Activated CD4-positive, alpha-beta T cell treated with anti-CD3 and anti-CD28 coated beads, Interleukin-2, amount 50 U/mL, for 4 hours (primary cell): ENCODE data around the gene USP30.
"Not testable (repeated sequence)": the region's sequence is repeated elsewhere in the genome, so short reads cannot be mapped to it uniquely, and the experiment has no call there.

Experiments
- DNase-seq, 2 experiments: peaks; one replicate each; pipeline ENCODE4 v3.0.0-alpha.2; 2020

USP30 gene

DNA sequence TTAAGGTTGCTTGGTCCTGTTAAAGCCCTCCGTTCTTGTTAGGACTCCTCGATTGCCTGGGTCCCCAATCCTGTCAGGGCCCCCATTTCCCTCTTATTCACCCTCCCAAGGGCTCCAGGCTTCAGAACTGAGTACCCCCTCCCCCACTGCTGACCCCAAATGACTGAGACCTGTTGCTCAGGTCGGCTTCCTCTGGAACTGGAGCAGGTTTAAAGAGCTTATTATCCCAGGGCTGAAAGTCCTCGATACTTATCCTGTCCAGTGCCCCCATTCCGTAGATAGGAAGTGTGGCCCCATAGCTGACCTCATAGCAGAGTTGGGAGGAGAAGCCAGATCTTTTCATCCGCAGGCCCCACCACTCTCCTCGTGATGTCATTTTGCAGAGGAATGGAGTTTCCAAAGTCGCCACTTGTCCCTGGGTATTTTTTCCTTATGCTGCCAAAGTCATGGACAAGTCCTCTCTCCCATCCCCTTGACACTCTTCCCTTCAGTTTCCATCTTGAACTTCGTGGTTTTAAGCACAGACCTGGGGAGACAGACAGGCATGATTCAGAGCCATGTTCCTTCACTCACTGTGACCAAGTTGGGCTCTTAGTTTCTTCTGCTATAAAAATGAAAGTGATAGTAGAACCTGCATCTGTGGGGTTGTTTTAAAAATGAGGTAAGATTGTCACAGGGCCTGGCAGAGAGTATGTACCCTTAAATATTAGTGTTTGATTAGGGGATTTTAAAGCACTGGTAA is 1.2 kb downstream of the USP30 start:
- DNase-seq: peak in 1 of 2 experiments; percentile 9

DNA sequence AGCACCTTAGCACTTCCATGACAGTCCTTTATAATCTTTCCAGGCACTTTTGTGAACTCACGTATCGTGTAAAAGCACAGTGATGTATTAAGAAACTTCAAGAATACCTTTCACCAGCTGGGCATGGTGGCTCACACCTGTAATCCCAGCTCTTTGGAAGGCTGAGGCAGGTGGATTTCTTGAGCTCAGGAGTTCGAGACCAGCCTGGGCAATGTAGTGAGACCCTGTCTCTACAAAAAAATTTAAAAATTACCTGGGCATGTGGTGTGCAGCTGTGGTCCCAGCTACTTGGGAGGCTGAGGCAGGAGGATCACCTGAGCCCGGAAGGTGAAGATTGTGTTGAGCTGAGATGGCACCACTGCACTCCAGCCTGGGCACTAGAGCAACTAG is 1.7 kb downstream of the USP30 start:
- not testable (repeated sequence) for DNase-seq

DNA sequence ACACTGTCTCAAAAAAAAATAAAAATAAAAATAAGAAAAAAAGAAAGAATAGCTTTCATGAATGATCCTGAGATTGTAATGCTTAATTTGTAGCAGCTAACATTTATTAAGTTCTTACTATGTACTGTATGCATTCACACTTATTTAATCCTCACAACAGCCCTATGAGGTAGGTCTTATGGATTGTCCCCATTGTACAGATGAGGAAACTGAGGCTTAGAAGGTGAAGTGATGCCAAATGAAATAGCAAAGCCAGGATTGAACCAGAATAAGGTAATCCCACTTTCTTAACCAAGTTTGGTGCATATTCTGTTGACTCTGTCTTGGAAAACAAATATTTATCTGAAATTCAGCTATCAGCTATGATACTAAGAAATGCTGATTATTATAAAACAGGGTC is 2.1 kb downstream of the USP30 start:
- DNase-seq: no peak

DNA sequence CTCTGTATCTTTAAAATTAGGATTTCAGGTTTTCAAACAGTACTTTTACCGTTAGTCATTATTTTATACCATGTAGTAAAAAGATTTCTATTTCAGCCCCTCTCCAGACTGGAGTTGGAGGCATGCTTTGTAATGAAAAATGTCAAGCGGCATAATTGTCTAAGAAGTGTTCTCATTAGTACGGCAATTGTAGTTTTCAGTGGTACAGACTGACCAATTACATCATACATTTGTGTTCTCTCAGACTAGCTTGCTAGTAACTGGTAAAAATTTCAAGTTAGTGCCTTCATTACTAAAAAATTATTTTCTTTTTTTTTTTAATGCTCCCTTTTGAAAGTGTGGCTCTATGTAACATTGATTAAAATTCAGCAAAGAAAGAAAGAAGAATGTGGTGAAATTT is 4.5 kb downstream of the USP30 start:
- DNase-seq: no peak

DNA sequence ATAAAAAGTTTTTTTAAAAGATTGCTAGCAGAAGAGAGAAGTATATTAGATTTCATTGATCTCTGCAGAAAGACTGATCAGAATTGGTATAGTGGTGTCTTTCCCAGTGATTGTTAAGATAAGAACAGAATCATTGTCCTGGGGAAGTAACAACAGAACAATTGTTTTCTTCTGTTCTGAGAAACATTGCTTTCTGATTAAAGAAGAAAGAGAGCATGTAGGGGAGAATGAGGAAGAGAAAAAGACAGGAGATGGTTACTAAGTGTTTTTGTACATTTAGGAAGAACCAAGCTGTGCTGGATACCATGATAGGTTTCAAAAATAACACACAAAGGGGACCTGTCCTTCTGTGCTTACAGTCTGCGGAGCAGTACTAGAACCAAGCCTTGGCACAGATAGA is 5.0 kb downstream of the USP30 start:
- no peak for DNase-seq

DNA sequence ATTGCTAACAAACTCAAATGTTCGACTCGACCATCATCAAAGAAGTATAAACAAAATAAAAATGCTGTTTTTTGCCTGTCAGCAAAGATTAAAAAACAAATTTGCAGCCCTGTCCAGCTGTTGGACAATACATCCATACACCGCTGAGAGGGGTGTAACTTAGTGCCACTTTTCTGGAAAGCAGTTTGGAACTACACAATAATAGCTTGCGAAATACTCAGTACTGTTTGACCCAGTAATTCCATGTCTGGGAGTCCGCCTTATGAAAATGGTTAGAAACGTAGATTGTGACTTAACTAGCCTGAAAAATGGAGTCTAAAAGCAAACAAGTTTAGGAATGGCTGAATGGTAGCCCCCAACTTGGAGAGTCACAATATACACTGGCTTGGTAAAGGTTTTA is 6.4 kb downstream of the USP30 start:
- no peak for DNase-seq

DNA sequence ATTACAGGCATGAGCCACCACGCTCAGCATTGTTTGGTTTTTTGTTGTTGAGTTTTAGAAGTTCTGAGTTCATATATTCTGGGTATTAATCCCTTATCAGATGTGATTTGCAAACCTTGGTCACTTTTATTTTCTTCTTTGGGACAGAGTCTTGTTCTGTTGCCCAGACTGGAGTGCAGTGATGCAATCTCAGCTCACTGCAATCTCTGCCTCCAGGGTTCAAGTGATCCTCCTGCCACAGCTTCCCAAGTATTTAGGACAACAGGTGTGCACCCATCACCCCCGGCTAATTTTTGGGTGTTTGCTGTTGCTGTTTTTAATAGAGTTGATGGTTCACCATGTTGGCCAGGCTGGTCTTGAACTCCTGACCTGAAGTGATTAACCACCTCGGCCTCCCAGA is 11.8 kb downstream of the USP30 start:
- no peak for DNase-seq

DNA sequence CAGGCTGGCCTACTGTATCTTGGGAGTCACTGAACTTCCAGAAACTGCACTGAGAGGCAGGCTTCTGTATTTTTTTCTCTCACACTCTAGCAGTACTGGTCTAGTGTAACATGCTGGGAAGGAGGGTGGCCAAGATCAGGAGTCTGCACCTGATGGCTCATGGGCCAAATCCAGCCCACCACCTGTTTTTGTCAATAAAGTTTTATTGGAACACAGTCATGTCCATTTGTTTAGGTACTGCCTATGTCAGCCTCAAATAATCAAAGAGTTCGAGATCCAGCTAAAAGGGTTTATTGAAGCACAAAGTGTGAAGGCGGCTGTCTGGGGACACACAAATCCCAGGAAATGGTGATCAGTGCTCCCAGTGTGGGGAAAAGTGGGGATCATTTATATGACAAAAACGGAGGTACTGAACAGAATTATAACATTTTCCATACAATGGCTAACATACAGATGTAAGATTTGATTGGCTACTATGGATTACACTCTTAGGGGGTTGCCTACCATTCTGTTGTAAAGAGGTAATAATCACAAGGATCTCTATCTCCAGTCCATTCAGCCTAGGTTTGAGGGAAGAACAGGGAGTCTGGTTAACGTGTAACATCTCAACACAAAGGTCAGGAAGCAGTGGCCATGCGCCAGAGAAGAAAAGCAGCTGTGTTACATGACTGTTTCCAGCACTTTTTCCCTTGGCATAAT is 12.9 kb downstream of the USP30 start:
- DNase-seq: no peak

DNA sequence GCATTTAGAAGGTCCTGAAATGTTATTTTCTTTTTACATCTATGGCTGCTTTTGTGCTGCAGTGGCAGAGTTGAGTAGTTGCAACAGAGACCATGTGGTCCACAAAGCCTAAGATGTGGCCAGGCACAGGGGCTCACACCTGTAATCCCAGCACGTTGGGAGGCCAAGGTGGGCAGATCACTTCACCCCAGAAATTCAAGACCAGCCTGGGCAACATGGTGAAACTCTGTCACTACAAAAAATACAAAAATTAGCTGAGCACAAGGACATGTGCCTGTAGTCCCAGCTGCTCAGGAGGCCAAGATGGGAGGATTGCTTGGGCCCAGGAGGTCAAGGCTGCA is 13.4 kb downstream of the USP30 start:
- DNase-seq: no peak

DNA sequence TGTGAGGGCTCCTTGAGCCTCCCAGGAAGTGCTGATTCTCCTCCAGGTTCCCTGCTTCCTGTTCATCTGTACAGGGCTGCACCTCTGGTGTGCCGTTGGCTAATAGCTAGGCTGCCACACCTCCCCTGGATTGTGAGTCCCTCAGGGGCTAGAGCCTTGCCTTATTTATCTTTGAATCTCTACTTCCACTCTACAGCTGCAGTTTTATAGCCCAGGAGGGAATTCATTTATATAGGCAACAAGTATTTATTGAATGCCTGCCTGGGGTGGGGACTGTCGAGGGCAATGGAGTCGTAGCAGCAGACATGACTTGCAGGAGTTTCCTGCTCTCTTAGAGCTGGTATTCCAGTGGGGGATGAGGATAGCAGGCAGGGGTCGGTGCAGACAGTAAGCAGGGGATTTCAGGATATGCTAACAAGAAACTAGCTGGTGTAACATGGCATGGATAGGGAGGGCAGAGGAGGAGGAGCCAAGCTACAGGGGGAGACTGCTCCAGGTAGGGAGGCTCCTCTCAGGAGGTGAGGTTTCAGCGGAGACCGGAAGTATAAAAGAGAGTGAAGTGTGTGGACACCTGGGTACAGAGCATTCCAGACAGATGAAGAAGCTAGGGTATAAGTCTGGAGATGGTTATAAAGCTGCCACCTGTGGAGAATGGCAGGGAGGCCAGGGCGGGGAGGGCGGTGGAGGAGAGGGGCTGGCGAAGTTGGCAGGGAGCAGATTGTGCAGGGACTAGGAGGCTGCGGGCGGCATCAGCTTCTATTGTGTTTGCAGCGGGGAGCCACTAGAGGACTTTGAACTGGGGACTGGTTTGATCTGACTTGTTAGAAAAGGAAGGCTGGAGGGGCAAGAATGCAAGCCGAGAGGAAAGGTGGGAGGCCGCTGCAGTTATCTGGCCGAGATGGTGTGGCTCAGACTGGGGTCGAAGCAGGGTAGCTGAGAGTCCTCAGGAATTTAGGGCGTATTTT is 17.2 kb downstream of the USP30 start:
- DNase-seq: no peak

DNA sequence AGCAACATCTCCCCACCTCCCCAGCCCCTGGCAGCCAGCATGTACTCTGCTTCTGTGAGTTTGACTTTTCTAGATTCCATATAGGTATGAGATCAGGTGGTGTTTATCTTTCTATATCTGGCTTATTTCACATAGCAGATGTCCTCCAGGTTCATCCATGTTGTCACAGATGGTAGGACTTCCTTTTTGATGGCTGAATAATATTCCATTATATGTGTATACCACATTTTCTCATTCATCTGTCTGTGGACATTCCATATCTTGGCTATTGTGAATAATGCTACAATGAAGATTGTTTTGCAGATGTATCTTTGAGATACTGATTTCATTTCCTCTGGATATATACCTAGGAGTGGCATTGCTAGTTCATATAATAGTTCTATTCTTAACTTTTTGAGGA is 22.5 kb downstream of the USP30 start:
- no peak for DNase-seq

DNA sequence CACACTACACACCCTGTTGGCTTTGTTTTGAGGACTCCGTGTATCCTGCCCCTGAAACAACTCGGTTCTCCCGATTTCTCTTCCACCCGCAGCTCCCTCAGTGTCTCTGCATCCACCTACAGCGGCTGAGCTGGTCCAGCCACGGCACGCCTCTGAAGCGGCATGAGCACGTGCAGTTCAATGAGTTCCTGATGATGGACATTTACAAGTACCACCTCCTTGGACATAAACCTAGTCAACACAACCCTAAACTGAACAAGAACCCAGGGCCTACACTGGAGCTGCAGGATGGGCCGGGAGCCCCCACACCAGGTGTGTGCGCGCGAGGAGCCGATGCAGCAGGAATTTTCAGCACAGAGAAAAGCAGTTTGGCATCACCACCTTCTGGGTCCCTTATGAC is 30.4 kb downstream of the USP30 start:
- DNase-seq: no peak

DNA sequence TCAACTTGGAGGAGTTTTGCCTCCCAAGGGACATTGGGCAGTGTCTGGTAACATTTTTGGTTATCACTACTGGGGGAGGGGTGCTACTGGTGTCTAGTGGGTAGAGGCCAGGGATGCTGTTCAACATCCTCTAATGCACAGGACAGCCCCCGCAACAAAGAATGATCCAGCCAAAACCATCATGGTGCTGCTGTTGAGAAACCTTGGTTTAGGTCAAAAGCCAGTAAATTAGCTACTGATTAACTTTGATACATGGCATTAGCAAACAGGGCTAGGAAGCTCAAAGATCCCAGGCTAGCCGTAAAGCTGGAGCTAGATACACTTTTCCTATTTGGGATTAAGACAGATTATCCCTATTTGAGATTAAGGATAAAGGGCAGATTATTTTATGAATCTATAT is 32.0 kb downstream of the USP30 start:
- no peak for DNase-seq

DNA sequence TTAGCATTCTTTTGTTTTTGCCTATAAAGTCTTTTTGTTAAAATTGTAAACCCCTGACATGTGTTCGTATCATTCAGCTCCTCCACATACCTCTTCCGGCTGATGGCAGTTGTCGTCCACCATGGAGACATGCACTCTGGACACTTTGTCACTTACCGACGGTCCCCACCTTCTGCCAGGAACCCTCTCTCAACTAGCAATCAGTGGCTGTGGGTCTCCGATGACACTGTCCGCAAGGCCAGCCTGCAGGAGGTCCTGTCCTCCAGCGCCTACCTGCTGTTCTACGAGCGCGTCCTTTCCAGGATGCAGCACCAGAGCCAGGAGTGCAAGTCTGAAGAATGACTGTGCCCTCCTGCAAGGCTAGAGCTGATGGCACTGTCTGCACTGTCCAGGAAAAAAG is 33.2 kb downstream of the USP30 start:
- no peak for DNase-seq

DNA sequence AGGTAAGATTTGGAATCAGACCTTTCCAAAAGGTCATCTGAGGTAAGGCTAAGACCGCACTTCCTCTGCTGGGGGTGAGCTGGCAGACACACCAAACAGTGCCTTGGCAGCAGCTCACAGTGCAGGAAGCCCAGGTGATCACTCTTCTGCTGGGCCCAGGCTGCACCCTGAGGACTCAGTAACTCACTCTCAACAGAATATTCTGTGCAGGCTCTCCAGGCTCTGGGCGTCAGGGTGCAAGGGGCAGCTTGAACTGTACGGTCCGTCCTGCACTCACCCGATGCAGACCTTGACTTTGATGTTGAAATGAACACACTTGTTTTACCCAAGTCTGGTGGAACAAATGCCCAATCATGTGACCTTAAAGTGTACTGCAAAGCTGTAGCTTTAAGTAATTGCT is 34.9 kb downstream of the USP30 start:
- DNase-seq: no peak

DNA sequence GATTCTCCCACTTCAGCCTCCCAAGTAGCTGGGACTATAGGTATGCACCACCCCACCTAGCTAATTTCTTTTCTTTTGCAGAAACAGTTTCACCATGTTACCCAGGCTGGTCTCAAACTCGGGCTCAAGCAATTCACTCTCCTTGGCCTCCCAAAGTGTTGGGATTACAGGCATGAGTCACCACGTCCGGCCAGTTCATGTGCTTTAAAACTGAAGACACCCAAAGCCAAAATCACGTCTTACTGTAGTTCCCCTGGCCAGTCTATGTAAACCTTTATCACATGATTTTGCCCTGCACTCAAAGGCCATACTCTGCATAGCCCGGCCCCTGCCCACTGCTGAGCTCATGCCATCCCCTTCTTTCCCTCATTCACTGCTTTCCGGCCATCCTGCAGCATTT is 36.4 kb downstream of the USP30 start:
- DNase-seq: no peak

DNA sequence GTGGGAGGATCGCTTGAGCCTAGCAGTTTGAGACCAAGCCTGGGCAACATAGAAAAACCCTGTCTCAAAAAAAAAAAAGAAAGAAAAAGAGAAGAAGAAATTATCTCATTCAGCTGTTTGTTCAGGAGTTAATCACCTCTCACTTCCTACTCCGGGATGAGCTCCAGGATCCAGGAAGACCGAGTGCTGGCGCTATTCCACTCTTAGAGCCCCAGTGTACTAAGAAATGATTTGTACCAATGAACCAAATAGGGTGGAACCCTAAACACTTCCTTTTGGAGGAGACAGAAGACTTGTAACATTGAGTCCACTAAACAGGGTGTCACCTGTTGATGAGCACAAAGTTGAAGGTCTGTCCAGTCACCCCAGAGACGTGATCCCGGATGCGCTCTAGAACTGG is 37.3 kb downstream of the USP30 start:
- DNase-seq: no peak

DNA sequence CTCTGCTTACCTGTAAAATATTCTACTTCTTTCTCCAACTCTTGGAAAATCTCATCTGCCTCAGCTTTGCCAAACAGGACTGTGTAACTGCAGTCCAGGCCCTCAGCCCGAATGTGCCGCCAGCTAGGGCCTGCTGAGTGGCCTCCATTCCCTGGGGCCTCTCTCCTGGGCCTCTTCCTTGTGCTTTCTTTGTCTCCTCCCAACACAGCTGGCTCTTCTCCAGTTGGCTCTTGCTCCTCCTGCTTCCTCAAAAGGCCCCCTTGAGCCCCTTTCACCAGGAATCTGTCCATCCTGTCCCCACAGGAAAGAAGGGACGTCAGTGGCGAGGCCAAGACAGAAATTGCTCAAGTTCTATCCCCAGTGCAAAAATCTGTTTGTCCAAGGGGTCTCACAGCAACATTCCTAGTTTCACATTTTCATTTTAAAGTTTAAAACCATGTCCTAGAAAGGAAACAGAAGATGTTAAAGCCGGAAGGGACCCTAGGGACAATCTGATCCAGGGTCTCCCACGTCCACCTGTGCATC is 40.2 kb downstream of the USP30 start:
- DNase-seq: no peak

DNA sequence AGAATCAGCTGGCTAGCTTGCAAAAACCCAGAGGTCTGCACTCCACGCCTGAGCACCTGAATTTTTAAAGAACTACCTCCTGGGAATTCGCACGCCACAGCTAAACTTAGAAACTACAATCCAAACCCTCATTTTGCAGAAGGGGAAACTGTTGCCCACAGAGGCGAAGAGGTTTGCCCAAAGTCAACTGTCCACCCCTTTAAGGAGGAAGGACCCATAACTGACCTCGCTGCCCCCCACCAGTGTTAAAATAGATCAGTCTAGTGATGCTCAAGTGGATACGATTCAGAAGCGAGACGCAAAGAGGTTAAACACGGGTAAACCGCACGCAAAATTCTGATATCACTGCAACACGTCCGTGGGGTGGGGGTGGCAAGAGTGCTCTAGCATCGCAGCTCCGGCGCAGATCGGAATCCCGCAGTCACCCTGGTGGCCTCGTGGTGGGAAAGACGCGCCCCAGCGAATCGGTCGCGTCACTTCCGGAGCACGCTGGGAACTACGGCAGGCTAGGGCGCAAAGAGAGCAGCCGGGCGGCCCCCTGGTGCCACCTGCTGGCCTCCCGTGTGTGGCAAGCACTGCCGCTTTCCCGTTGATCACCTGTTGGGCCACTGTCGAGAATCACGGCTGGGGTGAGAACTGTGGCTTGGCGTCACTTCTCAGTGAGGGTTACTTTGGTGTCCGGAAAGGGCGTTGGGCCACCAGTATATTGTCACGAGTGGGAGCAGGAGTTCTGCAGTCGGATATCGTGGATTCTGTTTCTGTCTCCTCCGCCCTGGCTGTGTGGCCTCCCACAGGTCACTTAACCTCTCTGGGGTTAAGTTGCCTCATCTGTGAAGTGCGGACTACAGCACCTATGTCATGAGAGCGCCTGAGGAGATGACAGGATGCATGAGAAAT is 40.9 kb downstream of the USP30 start, which contains the start of gene ALKBH2:
Gene ALKBH2, minus strand, starts transcription at position 451 of the 897 bp plus-strand sequence. CDS start 686 bp downstream, outside the sequence.
- DNase-seq: peak; percentile 93 to 95

DNA sequence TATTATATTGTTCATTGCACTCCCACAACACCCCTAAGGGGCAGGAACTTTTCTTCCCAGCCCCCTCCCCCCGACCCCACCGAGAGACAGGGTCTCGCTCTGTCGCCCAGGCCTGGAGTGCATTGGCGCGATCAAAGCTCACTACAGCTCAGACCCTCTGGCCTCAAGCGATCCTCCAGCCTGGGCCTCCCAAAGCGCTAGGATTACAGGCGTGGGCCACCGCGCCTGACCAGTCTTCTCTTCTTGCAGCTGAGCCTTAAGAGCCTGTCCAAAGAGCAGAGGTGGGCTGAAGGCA is 44.7 kb downstream of the USP30 start:
- no peak for DNase-seq

DNA sequence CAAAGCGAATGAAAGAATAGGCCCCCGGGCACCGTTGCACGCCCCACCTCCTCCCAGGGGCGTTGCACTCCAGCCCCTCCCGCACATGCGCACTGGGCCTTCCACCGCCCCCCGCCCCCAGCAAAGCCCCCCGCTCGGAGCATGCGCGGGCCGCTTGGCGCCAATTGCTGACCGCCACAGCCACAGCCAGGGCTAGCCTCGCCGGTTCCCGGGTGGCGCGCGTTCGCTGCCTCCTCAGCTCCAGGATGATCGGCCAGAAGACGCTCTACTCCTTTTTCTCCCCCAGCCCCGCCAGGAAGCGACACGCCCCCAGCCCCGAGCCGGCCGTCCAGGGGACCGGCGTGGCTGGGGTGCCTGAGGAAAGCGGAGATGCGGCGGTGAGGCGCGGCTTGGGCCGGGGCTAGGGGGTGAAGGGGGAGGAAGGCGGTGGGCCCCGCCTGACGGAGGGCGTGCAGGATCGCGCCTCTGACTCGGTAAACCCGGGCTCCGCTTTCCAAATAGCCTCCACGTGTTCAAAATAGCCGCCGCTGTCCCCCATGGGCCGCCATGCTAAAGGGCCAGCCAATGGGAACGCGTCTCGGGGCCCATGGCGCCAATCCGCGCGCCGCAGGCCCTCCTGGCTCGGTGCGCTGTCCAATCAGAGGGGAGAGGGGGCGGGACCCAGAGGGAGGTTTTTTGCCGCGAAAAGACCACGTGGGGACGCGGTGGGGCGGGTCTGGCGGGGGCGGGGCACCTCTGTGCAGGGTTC is 45.2 kb downstream of the USP30 start, which contains the start of gene UNG:
Gene UNG, plus strand, starts transcription at position 163 of the 748 bp plus-strand sequence. Its CDS starts 83 bp downstream, at position 246.
- DNase-seq: peak; percentile 97
